SU-DHL-6 (cell line): ENCODE measurements around the gene DIAPH1.

ENCODE experiments used
- CTCF ChIP-seq: fragments of 200-600 bp; sonication (generic); IDR thresholded peaks from one replicate; pipeline ENCODE4 v1.5.1; 2017; ENCODE audit warnings: antibody characterized with exemption, mild to moderate bottlenecking, low read length, moderate library complexity; ENCODE audit not compliant: insufficient read depth, poor library complexity, severe bottlenecking
- EZH2phosphoT487 ChIP-seq: fragments of 200-600 bp; sonication (generic), shearing (Covaris generic); conservative IDR thresholded peaks from 2 replicates; pipeline ENCODE4 v1.6.1; 2018; ENCODE audit warnings: mild to moderate bottlenecking, antibody characterized with exemption, low read length, moderate library complexity, mixed read lengths

DNA sequence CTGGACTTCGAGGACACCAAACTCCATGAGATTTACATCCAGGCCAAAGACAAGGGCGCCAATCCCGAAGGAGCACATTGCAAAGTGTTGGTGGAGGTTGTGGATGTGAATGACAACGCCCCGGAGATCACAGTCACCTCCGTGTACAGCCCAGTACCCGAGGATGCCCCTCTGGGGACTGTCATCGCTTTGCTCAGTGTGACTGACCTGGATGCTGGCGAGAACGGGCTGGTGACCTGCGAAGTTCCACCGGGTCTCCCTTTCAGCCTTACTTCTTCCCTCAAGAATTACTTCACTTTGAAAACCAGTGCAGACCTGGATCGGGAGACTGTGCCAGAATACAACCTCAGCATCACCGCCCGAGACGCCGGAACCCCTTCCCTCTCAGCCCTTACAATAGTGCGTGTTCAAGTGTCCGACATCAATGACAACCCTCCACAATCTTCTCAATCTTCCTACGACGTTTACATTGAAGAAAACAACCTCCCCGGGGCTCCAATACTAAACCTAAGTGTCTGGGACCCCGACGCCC, 141.7 kb downstream of the DIAPH1 start:
- TF ChIP-seq CTCF (no peak), EZH2phosphoT487 (no peak)
